ENCODE data around the gene ATL3. TPM values are rescaled to one million over a fixed set of nuclear protein-coding genes. Genes with fewer than 3 reads are reported as not detected.

Gene ATL3
- total RNA-seq, 3 donors from 2014 or later (not counting 1 experiment from before 2014, with no cell fraction given), result 35.7 to 46.8 (median 41.6) TPM

DNA sequence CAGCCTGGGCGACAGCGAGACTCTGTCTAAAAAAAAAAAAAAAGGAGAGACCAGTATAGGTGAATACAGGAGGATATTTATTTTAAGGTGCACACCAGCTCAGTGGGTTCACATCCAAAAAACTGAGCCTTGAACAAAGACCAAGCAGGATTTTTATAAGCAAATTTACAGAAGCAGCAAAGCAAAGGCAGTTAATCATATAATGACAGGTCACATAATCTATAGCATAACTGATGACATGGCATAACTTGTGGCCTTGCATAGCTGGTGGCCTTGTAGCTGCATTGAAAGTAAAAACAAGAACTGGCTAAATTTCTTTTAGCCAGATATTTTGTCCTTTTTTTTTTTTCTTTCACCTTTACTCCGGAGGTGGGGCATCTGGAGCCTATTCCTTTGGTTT lies 54.2 kb downstream of the ATL3 start:
- 100% methylated on average over 3 of the region's 3 CpGs for WGBS (ENCODE audit: insufficient coverage)
- Histone ChIP-seq H3K4me1 (ENCODE audit: control insufficient read depth, insufficient read depth, low read length) (peaks cover 30% of the 10 kb centered on the region), H3K36me3 (ENCODE audit: control insufficient read depth, insufficient read depth, low read length) (no peaks in the 10 kb centered on the region), H3K4me3 (ENCODE audit: low read length) (no peak overlapping the region), H3K27me3 (ENCODE audit: control insufficient read depth, insufficient read depth, low read length) (no peaks in the 10 kb centered on the region), H3K9me3 (ENCODE audit: control insufficient read depth, insufficient read depth, low read length) (no peaks in the 10 kb centered on the region), H3K27ac (ENCODE audit: low read length) (no peak overlapping the region)
- H3K27ac Mint-ChIP-seq, result no peak overlapping the region
- DNase-seq, result no peak
- intact Hi-C loops (cut with micrococcal nuclease), result no loop called here
- ATAC-seq, result no peak
- H3K9me3 Mint-ChIP-seq, result no peaks in the 10 kb centered on the region
- no peaks in the 10 kb centered on the region for H3K27me3 Mint-ChIP-seq (ENCODE audit: low read depth in 2 of 2)
- H3K4me1 Mint-ChIP-seq, result peaks cover 17 to 31% of the 10 kb centered on the region in 2 donors
- TF ChIP-seq, protein P1, sequence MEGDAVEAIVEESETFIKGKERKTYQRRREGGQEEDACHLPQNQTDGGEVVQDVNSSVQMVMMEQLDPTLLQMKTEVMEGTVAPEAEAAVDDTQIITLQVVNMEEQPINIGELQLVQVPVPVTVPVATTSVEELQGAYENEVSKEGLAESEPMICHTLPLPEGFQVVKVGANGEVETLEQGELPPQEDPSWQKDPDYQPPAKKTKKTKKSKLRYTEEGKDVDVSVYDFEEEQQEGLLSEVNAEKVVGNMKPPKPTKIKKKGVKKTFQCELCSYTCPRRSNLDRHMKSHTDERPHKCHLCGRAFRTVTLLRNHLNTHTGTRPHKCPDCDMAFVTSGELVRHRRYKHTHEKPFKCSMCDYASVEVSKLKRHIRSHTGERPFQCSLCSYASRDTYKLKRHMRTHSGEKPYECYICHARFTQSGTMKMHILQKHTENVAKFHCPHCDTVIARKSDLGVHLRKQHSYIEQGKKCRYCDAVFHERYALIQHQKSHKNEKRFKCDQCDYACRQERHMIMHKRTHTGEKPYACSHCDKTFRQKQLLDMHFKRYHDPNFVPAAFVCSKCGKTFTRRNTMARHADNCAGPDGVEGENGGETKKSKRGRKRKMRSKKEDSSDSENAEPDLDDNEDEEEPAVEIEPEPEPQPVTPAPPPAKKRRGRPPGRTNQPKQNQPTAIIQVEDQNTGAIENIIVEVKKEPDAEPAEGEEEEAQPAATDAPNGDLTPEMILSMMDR (IDR thresholded peaks at IDR 0.05), result no peak
- H3K4me3 Mint-ChIP-seq, result peak overlapping the region; percentile 28
- H3K36me3 Mint-ChIP-seq, result no peaks in the 10 kb centered on the region

DNA sequence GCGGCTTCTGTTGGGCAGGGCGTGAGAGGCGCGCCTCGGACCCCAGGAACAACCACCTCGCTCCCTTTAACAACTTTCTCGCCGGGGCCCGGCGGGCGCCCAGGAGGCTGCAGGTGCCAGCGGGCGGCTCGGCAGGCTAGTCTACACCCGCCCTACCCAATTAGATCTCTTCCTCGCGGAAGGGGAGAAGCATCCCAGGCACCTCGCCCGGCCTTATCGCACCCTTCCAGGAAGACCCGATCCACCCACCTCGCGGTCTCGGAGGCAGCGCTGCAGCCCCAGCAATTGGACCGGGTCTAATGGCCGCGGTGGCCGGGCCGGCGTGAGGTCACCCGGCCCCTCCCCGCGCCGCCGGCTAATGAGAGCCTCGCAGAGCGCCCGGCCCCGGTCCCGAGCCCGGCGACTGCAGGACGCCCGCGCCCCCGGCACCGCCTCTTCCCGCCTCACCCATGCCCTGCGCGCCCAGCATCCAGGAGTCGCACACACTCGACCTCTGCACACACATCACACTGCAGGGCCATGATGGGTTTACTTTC lies 57.0 kb downstream of the ATL3 start, which contains the start of gene PLAAT3:
Gene PLAAT3, minus strand, starts transcription at position 298 of the 536 bp plus-strand sequence. CDS start 419 bp downstream, outside the sequence.
- TF ChIP-seq, protein P1 (IDR thresholded peaks at IDR 0.05), result no peak
- DNase-seq (peak; percentile 39 to 50), ATAC-seq (peak; percentile 52 to 66 (median 61))
- intact Hi-C loops (cut with micrococcal nuclease), result loop anchor here (5.0 kb wide), 3 partner anchors 42 to 77 kb away; partner anchors contain the start of gene PLAAT4
- Mint-ChIP-seq H3K36me3 (no peaks in the 10 kb centered on the region), H3K4me1 (peaks cover 29 to 43% of the 10 kb centered on the region in 2 donors), H3K4me3 (peak within 1 kb of the TSS; percentile 93), H3K27ac (peak within 1 kb of the TSS; percentile 91 to 94), H3K27me3 (ENCODE audit: low read depth in 2 of 2) (no peaks in the 10 kb centered on the region), H3K9me3 (no peaks in the 10 kb centered on the region)
- peak within 1 kb of the TSS; percentile 67 for H3K27ac ChIP-seq (ENCODE audit: low read length)
- H3K9me3 ChIP-seq (ENCODE audit: control insufficient read depth, insufficient read depth, low read length), result no peaks in the 10 kb centered on the region
- WGBS (ENCODE audit: insufficient coverage), result under 1% methylated on average over 53 of the region's 53 CpGs
- H3K4me1 ChIP-seq (ENCODE audit: control insufficient read depth, insufficient read depth, low read length), result peaks cover 19% of the 10 kb centered on the region
- no peaks in the 10 kb centered on the region for H3K36me3 ChIP-seq (ENCODE audit: control insufficient read depth, insufficient read depth, low read length)
- no peaks in the 10 kb centered on the region for H3K27me3 ChIP-seq (ENCODE audit: control insufficient read depth, insufficient read depth, low read length)
- H3K4me3 ChIP-seq (ENCODE audit: low read length), result peak within 1 kb of the TSS; percentile 50

DNA sequence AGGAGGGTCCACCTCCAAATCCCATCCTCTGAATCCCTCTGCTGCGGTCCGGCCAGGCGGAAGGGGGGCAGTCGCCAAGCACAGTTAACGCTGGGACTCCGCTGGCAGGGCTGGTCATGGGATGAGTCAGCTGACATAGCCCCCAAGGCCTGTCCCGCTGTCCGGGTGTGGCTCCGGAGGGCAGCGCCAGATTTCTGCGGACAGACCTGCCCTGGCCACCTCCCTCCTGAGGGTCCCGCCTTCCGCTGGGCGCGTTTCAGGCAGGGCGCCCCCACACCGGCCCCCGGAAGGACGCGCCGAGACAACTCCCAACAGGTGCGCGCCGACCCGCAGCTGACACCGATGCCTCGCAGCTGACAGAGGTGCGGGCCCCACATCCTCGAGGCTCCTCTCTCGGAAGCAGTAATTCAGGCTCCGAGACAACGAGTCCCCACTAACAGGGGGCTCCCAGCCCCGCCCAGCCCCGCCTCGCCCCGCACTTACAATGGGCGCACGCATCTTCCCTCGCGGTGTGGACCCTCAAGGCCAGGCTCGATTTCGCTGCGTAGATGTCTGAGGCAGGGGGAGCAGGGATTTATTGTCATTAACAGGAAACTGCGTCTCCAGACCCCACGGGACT lies 57.5 kb downstream of the ATL3 start:
- peak; percentile 64 to 70 (median 67) for ATAC-seq
- peaks cover 19% of the 10 kb centered on the region for H3K4me1 ChIP-seq (ENCODE audit: control insufficient read depth, insufficient read depth, low read length)

More for the DNA sequence above, 57.5 kb downstream of the ATL3 start:
- H3K9me3 ChIP-seq (ENCODE audit: control insufficient read depth, insufficient read depth, low read length), result no peaks in the 10 kb centered on the region
- intact Hi-C loops (cut with micrococcal nuclease), result loop anchor here (5.0 kb wide), 3 partner anchors 41 to 76 kb away; partner anchors contain the start of gene PLAAT4
- WGBS (ENCODE audit: insufficient coverage), result 1% methylated on average over 45 of the region's 45 CpGs
- peak; percentile 46 to 67 for DNase-seq
- H3K36me3 ChIP-seq (ENCODE audit: control insufficient read depth, insufficient read depth, low read length), result no peaks in the 10 kb centered on the region
- Mint-ChIP-seq H3K36me3 (no peaks in the 10 kb centered on the region), H3K27ac (peak overlapping the region; percentile 91 to 94), H3K9me3 (no peaks in the 10 kb centered on the region), H3K4me1 (peaks cover 30 to 45% of the 10 kb centered on the region in 2 donors), H3K27me3 (ENCODE audit: low read depth in 2 of 2) (no peaks in the 10 kb centered on the region), H3K4me3 (peak overlapping the region; percentile 93)
- peak overlapping the region; percentile 67 for H3K27ac ChIP-seq (ENCODE audit: low read length)
- peak overlapping the region; percentile 50 for H3K4me3 ChIP-seq (ENCODE audit: low read length)
- TF ChIP-seq, protein P1 (IDR thresholded peaks at IDR 0.05), result no peak
- H3K27me3 ChIP-seq (ENCODE audit: control insufficient read depth, insufficient read depth, low read length), result no peaks in the 10 kb centered on the region

Data from natural killer cell (primary cell).